Measurements from ENCODE around the gene CPNE1. TPM values are rescaled to one million over a fixed set of nuclear protein-coding genes. Genes with fewer than 3 reads are reported as not detected.

The CPNE1 gene
- total and polyA plus RNA-seq, 12 donors, result 63.9 to 464 (median 160) TPM

DNA sequence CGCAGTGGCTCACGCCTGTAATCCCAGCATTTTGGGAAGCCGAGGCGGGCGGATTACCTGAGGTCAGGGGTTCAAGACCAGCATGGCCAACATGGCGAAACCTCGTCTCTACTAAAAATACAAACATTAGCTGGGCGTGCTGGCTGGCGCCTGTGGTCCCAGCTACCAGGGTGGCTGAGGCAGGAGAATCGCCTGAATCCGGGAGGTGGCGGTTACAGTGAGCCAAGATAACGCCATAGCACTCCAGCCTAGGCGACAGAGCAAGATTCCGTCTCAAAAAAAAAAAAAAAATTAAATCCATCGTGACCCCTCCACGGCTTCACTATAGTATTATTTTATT, 1.2 kb upstream of the CPNE1 start:
- no peak overlapping the region for H3K4me3 ChIP-seq
- TF ChIP-seq, protein P1, sequence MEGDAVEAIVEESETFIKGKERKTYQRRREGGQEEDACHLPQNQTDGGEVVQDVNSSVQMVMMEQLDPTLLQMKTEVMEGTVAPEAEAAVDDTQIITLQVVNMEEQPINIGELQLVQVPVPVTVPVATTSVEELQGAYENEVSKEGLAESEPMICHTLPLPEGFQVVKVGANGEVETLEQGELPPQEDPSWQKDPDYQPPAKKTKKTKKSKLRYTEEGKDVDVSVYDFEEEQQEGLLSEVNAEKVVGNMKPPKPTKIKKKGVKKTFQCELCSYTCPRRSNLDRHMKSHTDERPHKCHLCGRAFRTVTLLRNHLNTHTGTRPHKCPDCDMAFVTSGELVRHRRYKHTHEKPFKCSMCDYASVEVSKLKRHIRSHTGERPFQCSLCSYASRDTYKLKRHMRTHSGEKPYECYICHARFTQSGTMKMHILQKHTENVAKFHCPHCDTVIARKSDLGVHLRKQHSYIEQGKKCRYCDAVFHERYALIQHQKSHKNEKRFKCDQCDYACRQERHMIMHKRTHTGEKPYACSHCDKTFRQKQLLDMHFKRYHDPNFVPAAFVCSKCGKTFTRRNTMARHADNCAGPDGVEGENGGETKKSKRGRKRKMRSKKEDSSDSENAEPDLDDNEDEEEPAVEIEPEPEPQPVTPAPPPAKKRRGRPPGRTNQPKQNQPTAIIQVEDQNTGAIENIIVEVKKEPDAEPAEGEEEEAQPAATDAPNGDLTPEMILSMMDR (IDR thresholded peaks at IDR 0.05), result no peak
- no peak for TF ChIP-seq POLR2A (IDR thresholded peaks at IDR 0.05)
- no peaks in the 10 kb centered on the region for H3K27me3 ChIP-seq
- peak overlapping the region in 1 of 5 donors; percentile 98 for H3K27ac ChIP-seq
- no peaks in the 10 kb centered on the region for H3K9me3 ChIP-seq (replicated peaks in 1 of 3)
- H3K4me1 ChIP-seq (replicated peaks in 1 of 2), result peaks cover 8 to 24% of the 10 kb centered on the region in 2 donors
- intact Hi-C loops (cut with DNase I), result loop anchor here in 1 of 2 donors (10.0 kb wide), 1 partner anchor 201 kb away; no protein-coding TSS in a partner anchor
- WGBS, 4 donors, result 94 to 98% (median 97%) methylated on average over 17 of the region's 17 CpGs
- peaks cover 0 to 20% of the 10 kb centered on the region in 2 donors for H3K36me3 ChIP-seq (replicated peaks in 1 of 2)
- peak in 1 of 7 donors; percentile 22 for DNase-seq

DNA sequence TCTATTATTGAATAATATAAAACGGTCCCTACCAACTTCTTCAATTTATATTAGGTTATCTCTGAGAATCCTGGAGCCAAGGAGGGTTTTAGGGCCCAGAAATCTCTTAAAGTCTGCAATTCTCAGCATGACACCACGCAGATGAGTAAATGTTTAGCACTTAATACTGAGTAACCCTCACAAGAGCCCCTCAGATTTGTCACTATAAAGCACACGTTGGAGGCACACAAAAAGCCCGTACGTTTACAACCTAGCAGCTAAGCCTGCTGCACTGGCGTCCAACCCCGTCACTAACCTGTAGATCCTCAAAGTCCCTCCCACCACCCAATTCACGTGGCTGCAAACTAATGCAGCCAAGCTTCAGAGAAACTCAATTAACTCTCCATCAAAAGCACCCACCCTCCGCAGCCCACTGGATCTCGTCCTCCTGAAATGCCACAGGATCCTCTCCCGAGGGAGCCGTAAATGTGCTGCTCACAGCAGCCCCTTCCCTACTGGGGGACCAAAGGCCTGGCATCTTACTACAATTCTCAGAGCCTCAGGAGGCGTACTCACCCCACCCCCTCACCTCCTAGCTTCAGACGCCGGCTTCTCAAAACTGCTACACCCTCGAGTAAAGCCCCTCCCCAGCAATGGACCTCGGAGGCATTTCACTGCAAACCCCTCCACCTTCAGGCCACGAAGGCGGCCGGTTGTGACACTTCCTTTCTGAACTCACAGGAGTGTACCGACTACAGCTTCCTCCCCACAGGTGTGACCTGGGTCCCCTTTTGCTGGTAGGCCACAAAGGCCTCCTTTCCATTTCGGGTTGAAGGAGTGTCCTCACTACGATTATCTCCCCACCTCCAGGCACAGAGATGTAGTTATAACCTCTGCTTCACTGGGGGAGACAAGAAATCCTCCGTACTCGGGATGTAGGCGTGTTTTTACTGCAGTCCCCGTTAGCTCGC, 909 bp downstream of the CPNE1 start:
- 0 to 1% (median 0%) methylated on average over 13 to 28 of the region's 28 CpGs for WGBS, 4 donors
- Histone ChIP-seq H3K27me3 (no peaks in the 10 kb centered on the region), H3K4me1 (replicated peaks in 1 of 2) (peaks cover 12 to 45% of the 10 kb centered on the region in 2 donors), H3K36me3 (replicated peaks in 1 of 2) (no peaks in the 10 kb centered on the region), H3K4me3 (peak overlapping the region; percentile 18 to 85 (median 70)), H3K27ac (peak overlapping the region; percentile 92 to 99 (median 97)), H3K9me3 (replicated peaks in 1 of 3) (no peaks in the 10 kb centered on the region)
- peak; percentile 33 to 70 (median 50) for DNase-seq
- intact Hi-C loops (cut with DNase I), result loop anchor here in 1 of 2 donors (5.0 to 10.0 kb wide), 2 partner anchors 46 to 199 kb away; partner anchors contain the start of gene SPAG4
- no peak for TF ChIP-seq POLR2A (IDR thresholded peaks at IDR 0.05)
- TF ChIP-seq, protein P1 (IDR thresholded peaks at IDR 0.05), result no peak

DNA sequence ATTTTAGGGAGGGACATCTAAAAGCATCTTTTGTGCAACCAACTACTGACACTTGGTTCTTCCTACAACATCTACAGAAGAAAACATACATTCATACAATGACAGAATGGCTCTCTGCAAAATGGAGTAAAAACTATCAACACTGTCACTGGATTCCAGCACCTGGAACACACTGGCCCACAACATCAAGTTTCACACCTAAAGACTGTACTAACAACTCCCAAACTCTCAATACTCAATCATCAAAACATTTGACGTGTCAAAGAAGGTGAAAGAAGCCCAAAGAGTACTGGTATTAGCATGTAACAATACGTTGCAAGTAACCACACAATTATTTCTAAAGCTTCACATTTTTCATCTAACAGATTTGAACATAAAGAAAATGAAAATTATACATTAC, 2.1 kb downstream of the CPNE1 start:
- whole genome bisulfite sequencing, 4 donors, result 15 to 28% (median 19%) methylated on average over 2 of the region's 2 CpGs
- Histone ChIP-seq H3K36me3 (replicated peaks in 1 of 2) (no peaks in the 10 kb centered on the region), H3K4me1 (replicated peaks in 1 of 2) (peaks cover 12 to 55% of the 10 kb centered on the region in 2 donors), H3K27ac (peak overlapping the region in 2 of 5 donors; percentile 36 to 98), H3K27me3 (no peaks in the 10 kb centered on the region), H3K4me3 (peak overlapping the region in 1 of 4 donors; percentile 85), H3K9me3 (replicated peaks in 1 of 3) (no peaks in the 10 kb centered on the region)
- intact Hi-C loops (cut with DNase I), result loop anchor here in 1 of 2 donors (5.0 to 10.0 kb wide), 2 partner anchors 45 to 198 kb away; partner anchors contain the start of gene SPAG4
- DNase-seq, result no peak
- TF ChIP-seq, protein P1 (IDR thresholded peaks at IDR 0.05), result no peak
- no peak for TF ChIP-seq POLR2A (IDR thresholded peaks at IDR 0.05)

DNA sequence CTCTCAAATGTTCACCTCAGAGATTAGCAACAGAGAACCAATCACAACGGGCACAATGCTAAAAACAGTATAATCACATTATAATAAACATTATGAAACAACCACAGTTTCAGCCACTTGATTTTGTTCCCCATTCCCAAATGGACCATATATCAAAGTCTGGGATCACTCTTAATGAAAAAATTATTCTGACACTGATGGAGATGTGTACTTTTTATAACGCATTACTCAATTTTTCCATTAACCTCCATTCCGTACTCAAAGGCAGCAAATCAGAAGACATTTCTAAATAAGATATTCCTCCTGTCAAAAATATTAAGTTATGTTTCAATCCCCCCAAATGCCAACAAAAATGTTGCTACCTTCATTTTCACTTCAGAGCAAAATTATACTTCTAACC, 2.8 kb downstream of the CPNE1 start:
- Histone ChIP-seq H3K27me3 (no peaks in the 10 kb centered on the region), H3K27ac (peak overlapping the region in 4 of 5 donors; percentile 7 to 98 (median 30)), H3K9me3 (replicated peaks in 1 of 3) (no peaks in the 10 kb centered on the region), H3K4me1 (replicated peaks in 1 of 2) (peaks cover 12 to 61% of the 10 kb centered on the region in 2 donors), H3K36me3 (replicated peaks in 1 of 2) (no peaks in the 10 kb centered on the region), H3K4me3 (peak overlapping the region in 1 of 4 donors; percentile 85)
- 15 to 22% (median 20%) methylated on average over 3 of the region's 3 CpGs for WGBS, 4 donors
- no peak for TF ChIP-seq POLR2A (IDR thresholded peaks at IDR 0.05)
- intact Hi-C loops (cut with DNase I), result loop anchor here in 1 of 2 donors (5.0 to 10.0 kb wide), 2 partner anchors 45 to 197 kb away; partner anchors contain the start of gene SPAG4
- DNase-seq, result no peak
